HCT116 (cell line): ENCODE data around the gene EXOSC7. TPM values are rescaled to one million over a fixed set of nuclear protein-coding genes. Genes with fewer than 3 reads are reported as not detected.
"Not testable (repeated sequence)": the region's sequence is repeated elsewhere in the genome, so short reads cannot be mapped to it uniquely, and the experiment has no call there.

ENCODE experiments used
- ATAC-seq: fragments of 200-7000 bp; cut with Tn5 transposase; 2 replicates; pipeline ENCODE4 v1.9.1; 2020; ENCODE audit warnings: mild to moderate bottlenecking, moderate library complexity
- BruUV-seq: library from RNA; stranded (reverse); fragments of 400-500 nt; replicated peaks from 2 replicates; lab custom pipeline; 2021; lab: Mats Ljungman, UMichigan
- CTCF ChIA-PET: fragments of 300-600 bp; sonication (Branson Sonifier 250); formaldehyde crosslinking; loops from one replicate; lab custom pipeline; 2021; ENCODE audit warnings: antibody characterized with exemption; lab: Charles Lee
- POLR2A ChIA-PET: fragments of 300-600, 350-600 bp; sonication (Branson Sonifier 250); formaldehyde crosslinking; loops from one replicate; lab custom pipeline; 2021; ENCODE audit warnings: antibody characterized with exemption; lab: Charles Lee
- RAD21 ChIA-PET, 2 experiments: fragments of 300-600 bp; sonication (Branson Sonifier 250); formaldehyde crosslinking; loops; one replicate each; lab custom pipeline; 2023; ENCODE audit warnings: low total read pairs in 2 of 2; ENCODE audit not compliant: uncharacterized antibody in 2 of 2, unreplicated experiment in 2 of 2, low non-redundant PET in 1 of 2; lab: Charles Lee
- DNase-seq: peaks from one replicate; pipeline ENCODE4 v3.0.0-alpha.2; 2010; ENCODE audit warnings: low read depth, low spot score
- H2AFZ ChIP-seq: fragments of 200-600 bp; shearing (Covaris generic), sonication (generic); 2 replicates; pipeline ENCODE4 v1.6.1; 2017; ENCODE audit warnings: low read depth, mixed run types, mixed read lengths, antibody characterized with exemption, low read length; ENCODE audit not compliant: poor library complexity, severe bottlenecking
- H3K27ac ChIP-seq: 2 replicates; pipeline ENCODE4 v1.5.1; 2012; ENCODE audit warnings: low read depth, low read length
- H3K27me3 ChIP-seq: fragments of 200-600 bp; sonication (generic); 2 replicates; pipeline ENCODE4 v1.6.1; 2016; ENCODE audit warnings: mixed run types, low read length, mixed read lengths; ENCODE audit not compliant: insufficient read depth
- H3K36me3 ChIP-seq, 2 experiments: fragments of 200-500 bp in 1 of 2; fragments of 200-600 bp in 1 of 2; sonication (Bioruptor generic) in 1 of 2; sonication (generic) in 1 of 2; 2 replicates each; pipeline versions ENCODE4 v1.5.1 to v1.6.1; 2014 to 2016; ENCODE audit warnings: low read length in 2 of 2, inconsistent platforms in 1 of 2, mixed read lengths in 1 of 2, mixed run types in 1 of 2; ENCODE audit not compliant: insufficient read depth in 2 of 2, control insufficient read depth in 1 of 2
- H3K4me1 ChIP-seq, 2 experiments: fragments of 200-600 bp in 1 of 2; sonication (generic) in 1 of 2; 2 replicates each; pipeline versions ENCODE4 v1.5.1 to v1.6.1; 2012 to 2017; ENCODE audit warnings: low read length in 2 of 2, inconsistent platforms in 1 of 2, mild to moderate bottlenecking in 1 of 2, mixed read lengths in 1 of 2, mixed run types in 1 of 2, moderate library complexity in 1 of 2; ENCODE audit not compliant: insufficient read depth in 2 of 2, control insufficient read depth in 1 of 2
- H3K4me2 ChIP-seq: fragments of 200-600 bp; sonication (generic); 2 replicates; pipeline ENCODE4 v1.6.1; 2017; ENCODE audit warnings: mixed run types, low read length, mixed read lengths
- H3K4me3 ChIP-seq, 2 experiments: fragments of 200-600 bp in 1 of 2; sonication (generic) in 1 of 2; replicated peaks in 1 of 2; 2 replicates each; pipeline ENCODE4 v1.5.1; 2011 to 2016; ENCODE audit warnings: low read length in 2 of 2, control low read depth in 1 of 2, low read depth in 1 of 2, mild to moderate bottlenecking in 1 of 2, mixed read lengths in 1 of 2, mixed run types in 1 of 2
- H3K79me2 ChIP-seq: fragments of 200-600 bp; sonication (generic); 2 replicates; pipeline ENCODE4 v1.6.1; 2017; ENCODE audit warnings: mild to moderate bottlenecking, mixed run types, low read length, moderate library complexity, mixed read lengths; ENCODE audit not compliant: insufficient read depth
- H3K9ac ChIP-seq: fragments of 200-600 bp; sonication (generic); 2 replicates; pipeline ENCODE4 v1.6.1; 2016; ENCODE audit warnings: low read length, mixed read lengths
- H3K9me2 ChIP-seq: fragments of 200-600 bp; sonication (generic), shearing (Covaris generic); 2 replicates; pipeline ENCODE4 v1.6.1; 2017; ENCODE audit warnings: mixed run types, mild to moderate bottlenecking, moderate library complexity; ENCODE audit not compliant: insufficient read depth
- H3K9me3 ChIP-seq, 2 experiments: fragments of 200-500 bp in 1 of 2; fragments of 200-600 bp in 1 of 2; sonication (Bioruptor generic) in 1 of 2; sonication (generic) in 1 of 2; 2 replicates each; pipeline ENCODE4 v1.6.1; 2014 to 2017; ENCODE audit warnings: low read length in 2 of 2, mixed read lengths in 2 of 2, inconsistent platforms in 1 of 2, low read depth in 1 of 2, mild to moderate bottlenecking in 1 of 2, mixed run types in 1 of 2, moderate library complexity in 1 of 2; ENCODE audit not compliant: control insufficient read depth in 1 of 2, insufficient read depth in 1 of 2
- H4K20me1 ChIP-seq: fragments of 200-600 bp; sonication (generic), shearing (Covaris generic); 2 replicates; pipeline ENCODE4 v1.6.1; 2017; ENCODE audit warnings: mixed run types, mild to moderate bottlenecking, moderate library complexity; ENCODE audit not compliant: insufficient read depth
- CEBPB ChIP-seq: IDR thresholded peaks from 2 replicates; pipeline ENCODE4 v1.6.1; 2012; ENCODE audit warnings: low read depth
- FOSL1 ChIP-seq: IDR thresholded peaks from 2 replicates; pipeline ENCODE4 v1.6.1; 2012; ENCODE audit warnings: low read depth
- YY1 ChIP-seq: IDR thresholded peaks from 2 replicates; pipeline ENCODE4 v1.6.1; 2011; ENCODE audit warnings: low read length, low read depth, moderate library complexity, mild to moderate bottlenecking; ENCODE audit not compliant: insufficient replicate concordance; ENCODE audit errors: extremely low read depth
- intact Hi-C: fragments of 100-400 bp; cut with micrococcal nuclease; formaldehyde crosslinking; loops from 2 replicates; pipeline ENCODE4 v1.10.0; 2022
- total RNA-seq: library from RNA; stranded (reverse); gene quantifications from one replicate; pipeline ENCODE4 v1.2.1, GENCODE V29; 2021; ENCODE audit not compliant: unreplicated experiment
- TF ChIP-seq, protein P1 (sequence below), 3 experiments: fragments of 200-600 bp in 1 of 3; sonication (generic) in 1 of 3; IDR thresholded peaks in 2 of 3; conservative IDR thresholded peaks in 1 of 3; 2 replicates each; pipeline ENCODE4 v1.5.1; 2012 to 2017; ENCODE audit warnings: low read depth in 2 of 3, low read length in 2 of 3, antibody characterized with exemption in 1 of 3, borderline replicate concordance in 1 of 3, control low read depth in 1 of 3, mild to moderate bottlenecking in 1 of 3, mixed read lengths in 1 of 3, mixed run types in 1 of 3, moderate library complexity in 1 of 3; ENCODE audit not compliant: insufficient read depth in 1 of 3
- TF ChIP-seq, protein P2 (sequence below): IDR thresholded peaks from 2 replicates; pipeline ENCODE4 v1.6.1; 2012; ENCODE audit warnings: low read depth

Gene EXOSC7
- total RNA-seq, 1 experiment from 2014 or later = 72.6 TPM

DNA sequence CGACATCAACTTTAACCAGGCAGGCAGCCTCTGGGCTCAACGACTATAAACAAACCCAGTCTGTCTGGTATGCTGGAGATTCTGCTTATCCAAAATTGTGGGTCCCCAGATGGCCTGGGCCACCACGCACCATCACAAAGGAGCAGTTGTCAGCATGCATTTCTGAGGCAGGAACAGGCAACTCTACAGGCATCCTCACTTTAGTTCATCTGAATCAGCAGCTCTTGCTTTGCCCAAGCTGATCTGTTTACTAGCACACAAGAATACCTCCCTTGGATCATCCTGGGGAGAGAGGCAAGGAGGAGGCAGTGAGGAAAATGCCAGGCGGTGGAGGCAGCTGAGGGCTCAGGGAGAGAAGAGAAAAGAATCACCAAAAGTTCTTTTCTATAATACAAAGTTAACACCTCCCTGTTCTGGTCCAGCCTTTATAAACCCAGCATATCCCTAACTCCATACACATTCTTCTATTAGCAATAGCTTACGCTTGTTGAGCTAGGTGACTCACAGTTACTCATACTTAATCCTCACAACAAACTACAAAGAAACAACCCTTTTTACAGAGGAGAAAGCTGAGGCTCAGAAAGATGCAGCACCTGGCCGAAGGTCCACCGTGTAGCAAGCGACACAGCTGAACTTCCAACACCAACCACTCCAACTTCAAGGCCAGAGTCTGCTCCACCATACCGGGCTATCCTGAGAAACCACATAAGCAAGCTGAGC is 33.7 kb upstream of the EXOSC7 start (continued):
- TF ChIP-seq, protein P1, sequence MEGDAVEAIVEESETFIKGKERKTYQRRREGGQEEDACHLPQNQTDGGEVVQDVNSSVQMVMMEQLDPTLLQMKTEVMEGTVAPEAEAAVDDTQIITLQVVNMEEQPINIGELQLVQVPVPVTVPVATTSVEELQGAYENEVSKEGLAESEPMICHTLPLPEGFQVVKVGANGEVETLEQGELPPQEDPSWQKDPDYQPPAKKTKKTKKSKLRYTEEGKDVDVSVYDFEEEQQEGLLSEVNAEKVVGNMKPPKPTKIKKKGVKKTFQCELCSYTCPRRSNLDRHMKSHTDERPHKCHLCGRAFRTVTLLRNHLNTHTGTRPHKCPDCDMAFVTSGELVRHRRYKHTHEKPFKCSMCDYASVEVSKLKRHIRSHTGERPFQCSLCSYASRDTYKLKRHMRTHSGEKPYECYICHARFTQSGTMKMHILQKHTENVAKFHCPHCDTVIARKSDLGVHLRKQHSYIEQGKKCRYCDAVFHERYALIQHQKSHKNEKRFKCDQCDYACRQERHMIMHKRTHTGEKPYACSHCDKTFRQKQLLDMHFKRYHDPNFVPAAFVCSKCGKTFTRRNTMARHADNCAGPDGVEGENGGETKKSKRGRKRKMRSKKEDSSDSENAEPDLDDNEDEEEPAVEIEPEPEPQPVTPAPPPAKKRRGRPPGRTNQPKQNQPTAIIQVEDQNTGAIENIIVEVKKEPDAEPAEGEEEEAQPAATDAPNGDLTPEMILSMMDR (IDR thresholded peaks at IDR 0.05 in 2 of 3, conservative IDR thresholded peaks at IDR 0.05 in 1 of 3; ENCODE audit: borderline replicate concordance in 1 of 3, insufficient read depth in 1 of 3, low read depth in 2 of 3, low read length in 2 of 3) = no peak
- no peak for TF ChIP-seq YY1
- TF ChIP-seq, protein P2, sequence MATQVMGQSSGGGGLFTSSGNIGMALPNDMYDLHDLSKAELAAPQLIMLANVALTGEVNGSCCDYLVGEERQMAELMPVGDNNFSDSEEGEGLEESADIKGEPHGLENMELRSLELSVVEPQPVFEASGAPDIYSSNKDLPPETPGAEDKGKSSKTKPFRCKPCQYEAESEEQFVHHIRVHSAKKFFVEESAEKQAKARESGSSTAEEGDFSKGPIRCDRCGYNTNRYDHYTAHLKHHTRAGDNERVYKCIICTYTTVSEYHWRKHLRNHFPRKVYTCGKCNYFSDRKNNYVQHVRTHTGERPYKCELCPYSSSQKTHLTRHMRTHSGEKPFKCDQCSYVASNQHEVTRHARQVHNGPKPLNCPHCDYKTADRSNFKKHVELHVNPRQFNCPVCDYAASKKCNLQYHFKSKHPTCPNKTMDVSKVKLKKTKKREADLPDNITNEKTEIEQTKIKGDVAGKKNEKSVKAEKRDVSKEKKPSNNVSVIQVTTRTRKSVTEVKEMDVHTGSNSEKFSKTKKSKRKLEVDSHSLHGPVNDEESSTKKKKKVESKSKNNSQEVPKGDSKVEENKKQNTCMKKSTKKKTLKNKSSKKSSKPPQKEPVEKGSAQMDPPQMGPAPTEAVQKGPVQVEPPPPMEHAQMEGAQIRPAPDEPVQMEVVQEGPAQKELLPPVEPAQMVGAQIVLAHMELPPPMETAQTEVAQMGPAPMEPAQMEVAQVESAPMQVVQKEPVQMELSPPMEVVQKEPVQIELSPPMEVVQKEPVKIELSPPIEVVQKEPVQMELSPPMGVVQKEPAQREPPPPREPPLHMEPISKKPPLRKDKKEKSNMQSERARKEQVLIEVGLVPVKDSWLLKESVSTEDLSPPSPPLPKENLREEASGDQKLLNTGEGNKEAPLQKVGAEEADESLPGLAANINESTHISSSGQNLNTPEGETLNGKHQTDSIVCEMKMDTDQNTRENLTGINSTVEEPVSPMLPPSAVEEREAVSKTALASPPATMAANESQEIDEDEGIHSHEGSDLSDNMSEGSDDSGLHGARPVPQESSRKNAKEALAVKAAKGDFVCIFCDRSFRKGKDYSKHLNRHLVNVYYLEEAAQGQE = no peak
- no peak for TF ChIP-seq CEBPB

DNA sequence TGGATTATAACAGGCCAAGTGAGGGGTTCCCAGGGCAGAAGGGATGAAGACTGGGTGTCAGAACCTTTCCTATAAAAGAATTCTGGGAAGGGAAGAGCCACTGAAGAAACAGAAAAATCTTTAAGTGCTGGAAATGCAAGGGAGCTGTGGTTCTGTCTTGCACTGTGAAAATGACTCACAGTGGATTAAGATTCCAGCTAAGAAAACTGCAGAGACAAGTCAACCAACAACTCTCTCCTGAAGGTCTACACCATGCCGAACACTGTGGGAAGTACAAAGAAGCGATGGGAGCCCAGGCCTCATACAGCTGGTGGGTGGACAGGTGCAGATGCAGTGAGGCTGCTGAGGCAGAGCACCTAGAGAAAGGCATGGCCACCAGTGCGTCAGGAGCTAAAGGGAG is 27.8 kb upstream of the EXOSC7 start:
- Histone ChIP-seq H3K27ac (no peak overlapping the region), H3K79me2 (no peaks in the 10 kb centered on the region; the same call in 1 of the 2 replicates), H3K36me3 (no peaks in the 10 kb centered on the region; a peak in 1 of 4 replicates)
- POLR2A ChIA-PET = no interaction called here
- no peak for TF ChIP-seq FOSL1
- TF ChIP-seq, all 23 proteins: peak for 0
- no peak overlapping the region for H3K4me3 ChIP-seq
- ChIA-PET RAD21 (no interaction called here), CTCF (no interaction called here)
- intact Hi-C loops = no loop called here
- no peak overlapping the region for H3K4me2 ChIP-seq
- H3K4me1 ChIP-seq = no peaks in the 10 kb centered on the region
- no peak for ATAC-seq
- no peaks in the 10 kb centered on the region for H4K20me1 ChIP-seq
- H3K9me3 ChIP-seq = no peaks in the 10 kb centered on the region
- no peaks in the 10 kb centered on the region for H3K9me2 ChIP-seq
- no peak for DNase-seq
- no peak overlapping the region for H2AFZ ChIP-seq
- no peaks in the 10 kb centered on the region for H3K27me3 ChIP-seq
- H3K9ac ChIP-seq = no peak overlapping the region
- no TSS peak for BruUV-seq

DNA sequence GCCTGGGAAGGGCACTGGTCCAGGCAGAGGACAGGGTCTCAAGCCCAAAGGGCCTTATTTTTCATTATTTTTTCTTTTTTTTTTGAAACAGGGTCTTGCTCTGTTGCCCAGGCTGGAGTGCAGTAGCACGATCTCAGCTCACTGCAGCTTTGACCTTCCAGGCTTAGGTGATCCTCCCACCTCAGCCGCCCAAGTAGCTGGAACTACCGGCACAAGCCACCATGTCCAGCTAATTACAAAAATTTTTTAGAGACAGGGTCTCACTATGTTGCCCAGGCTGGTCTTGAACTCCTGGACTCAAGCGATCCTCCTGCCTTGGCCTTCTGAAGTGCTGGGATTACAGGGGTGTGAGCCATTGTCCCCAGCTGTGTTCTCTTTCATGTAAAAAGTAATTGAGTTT is 26.3 kb upstream of the EXOSC7 start:
- DNase-seq, H3K9ac ChIP-seq, ATAC-seq, H3K9me3 ChIP-seq, H3K36me3 ChIP-seq, H2AFZ ChIP-seq, BruUV-seq, intact Hi-C loops, POLR2A ChIA-PET, H3K27ac ChIP-seq, H3K9me2 ChIP-seq, H3K4me2 ChIP-seq, CTCF ChIA-PET, RAD21 ChIA-PET, H3K27me3 ChIP-seq, H4K20me1 ChIP-seq, H3K79me2 ChIP-seq, H3K4me3 ChIP-seq, H3K4me1 ChIP-seq: not testable (repeated sequence)
